Prostate gland (tissue), 2 donors: ENCODE data around the gene CDC42BPB. TPM values are rescaled to one million over a fixed set of nuclear protein-coding genes. Genes with fewer than 3 reads are reported as not detected.

Source experiments
- DNase-seq: peaks from one replicate; pipeline ENCODE4 v3.0.0-alpha.2; 2019; ENCODE audit warnings: low spot score
- H3K27ac ChIP-seq, 2 donors: fragments of 200-600 bp; sonication (generic); 2 replicates each; pipeline ENCODE4 v1.5.1; 2017 to 2019
- H3K27me3 ChIP-seq: fragments of 200-600 bp; sonication (generic); replicated peaks from 2 replicates; pipeline ENCODE4 v1.5.1; 2019; ENCODE audit not compliant: insufficient read depth
- H3K36me3 ChIP-seq, 2 donors: fragments of 200-600 bp; sonication (generic); 1 replicate in 1 of 2; 2 replicates in 1 of 2; pipeline versions ENCODE4 v1.5.1 to v1.8.1; 2017 to 2019
- H3K4me1 ChIP-seq: fragments of 200-600 bp; sonication (generic); replicated peaks from 2 replicates; pipeline ENCODE4 v1.5.1; 2019
- H3K4me3 ChIP-seq, 2 donors: fragments of 200-600 bp; sonication (generic); 2 replicates each; pipeline ENCODE4 v1.5.1; 2017 to 2019
- H3K9me3 ChIP-seq: fragments of 200-600 bp; sonication (generic); 2 replicates; pipeline ENCODE4 v1.5.1; 2017
- POLR2A ChIP-seq: fragments of 450-650 bp; IDR thresholded peaks from one replicate; pipeline ENCODE4 v1.6.1; 2016; ENCODE audit warnings: antibody characterized with exemption, mild to moderate bottlenecking
- POLR2AphosphoS5 ChIP-seq: sonication (generic); formaldehyde crosslinking; IDR thresholded peaks from one replicate; pipeline ENCODE4 v1.6.1; 2017; ENCODE audit warnings: antibody characterized with exemption
- WGBS: methylation state at CpG from one replicate; pipeline ENCODE4 v1.1.5; 2018; 5-methylcytosine and 5-hydroxymethylcytosine counted together
- intact Hi-C: fragments of 100-400 bp; cut with DNase I; formaldehyde crosslinking; loops from one replicate; pipeline ENCODE4 v1.14.2; 2022
- total RNA-seq, 2 donors: library from RNA; depleted of rRNA; stranded (reverse); fragments of >200 nt; gene quantifications; one replicate each; pipeline ENCODE4 v1.1.0, GENCODE V29; 2016
- TF ChIP-seq, protein P1 (sequence below), 4 experiments: fragments of 200-600 bp in 2 of 4; fragments of 450-650 bp in 2 of 4; sonication (generic) in 2 of 4; IDR thresholded peaks; 1 replicate in 3 of 4; 2 replicates in 1 of 4; pipeline ENCODE4 v1.5.1; 2016 to 2019; ENCODE audit warnings: antibody characterized with exemption in 4 of 4, mild to moderate bottlenecking in 2 of 4, moderate library complexity in 2 of 4

CDC42BPB gene
- total RNA-seq, 2 donors from 2014 or later: 78.9 to 172 TPM

DNA sequence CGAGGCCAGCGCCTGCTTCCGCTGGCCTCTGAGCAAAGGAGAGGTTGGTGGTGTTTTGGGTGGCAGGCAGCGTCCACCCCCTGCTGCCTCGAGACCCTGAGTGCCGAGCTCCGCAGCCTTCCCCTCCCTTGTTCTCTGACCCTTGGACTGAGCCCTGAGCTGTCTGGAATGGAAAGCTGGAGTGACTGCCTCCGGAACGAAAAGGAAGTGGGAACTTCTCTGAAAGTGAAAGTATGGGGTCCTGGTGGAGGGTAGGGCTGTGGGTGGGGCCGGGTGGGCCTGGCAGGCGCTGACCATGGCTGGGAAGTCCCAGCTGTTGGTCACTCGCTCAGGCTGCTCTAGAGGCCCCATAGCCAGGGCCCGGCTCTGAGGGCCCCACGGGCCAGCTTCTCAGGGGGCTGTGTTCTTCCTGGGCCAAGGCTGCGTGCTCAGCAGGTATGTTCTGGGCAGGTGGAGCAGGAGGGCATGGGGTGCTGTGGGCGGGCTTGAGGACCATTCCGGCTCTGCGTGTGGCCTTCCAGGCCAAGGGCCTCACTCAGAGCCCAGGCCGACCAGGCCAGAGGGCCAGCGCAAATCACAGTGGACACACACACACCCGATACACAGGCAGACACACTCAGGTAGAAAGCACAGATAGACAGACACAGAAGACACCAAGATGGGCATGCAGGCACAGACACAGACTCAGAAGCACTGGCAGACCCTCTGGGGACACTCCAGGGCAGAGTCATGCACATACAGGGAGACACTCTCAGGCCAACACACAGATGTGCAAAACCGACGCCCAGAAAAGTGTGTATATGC lies 37.3 kb upstream of the CDC42BPB start, which contains the start of gene EXOC3L4:
Gene EXOC3L4 (plus strand): TSS at position 320 of the 804 bp plus-strand sequence. CDS start 5,495 bp downstream, outside the sequence.
- H3K27me3 ChIP-seq: no peaks in the 10 kb centered on the region
- no peak within 1 kb of the TSS for H3K4me3 ChIP-seq
- WGBS: 77% methylated on average over 23 of the region's 23 CpGs
- H3K27ac ChIP-seq: peak within 1 kb of the TSS; percentile 22 to 43
- H3K36me3 ChIP-seq: no peaks in the 10 kb centered on the region
- TF ChIP-seq POLR2A: no peak
- TF ChIP-seq, protein P1, sequence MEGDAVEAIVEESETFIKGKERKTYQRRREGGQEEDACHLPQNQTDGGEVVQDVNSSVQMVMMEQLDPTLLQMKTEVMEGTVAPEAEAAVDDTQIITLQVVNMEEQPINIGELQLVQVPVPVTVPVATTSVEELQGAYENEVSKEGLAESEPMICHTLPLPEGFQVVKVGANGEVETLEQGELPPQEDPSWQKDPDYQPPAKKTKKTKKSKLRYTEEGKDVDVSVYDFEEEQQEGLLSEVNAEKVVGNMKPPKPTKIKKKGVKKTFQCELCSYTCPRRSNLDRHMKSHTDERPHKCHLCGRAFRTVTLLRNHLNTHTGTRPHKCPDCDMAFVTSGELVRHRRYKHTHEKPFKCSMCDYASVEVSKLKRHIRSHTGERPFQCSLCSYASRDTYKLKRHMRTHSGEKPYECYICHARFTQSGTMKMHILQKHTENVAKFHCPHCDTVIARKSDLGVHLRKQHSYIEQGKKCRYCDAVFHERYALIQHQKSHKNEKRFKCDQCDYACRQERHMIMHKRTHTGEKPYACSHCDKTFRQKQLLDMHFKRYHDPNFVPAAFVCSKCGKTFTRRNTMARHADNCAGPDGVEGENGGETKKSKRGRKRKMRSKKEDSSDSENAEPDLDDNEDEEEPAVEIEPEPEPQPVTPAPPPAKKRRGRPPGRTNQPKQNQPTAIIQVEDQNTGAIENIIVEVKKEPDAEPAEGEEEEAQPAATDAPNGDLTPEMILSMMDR (IDR thresholded peaks at IDR 0.05): no peak
- no peak for TF ChIP-seq POLR2AphosphoS5
- DNase-seq: no peak
- no peaks in the 10 kb centered on the region for H3K9me3 ChIP-seq
- no peaks in the 10 kb centered on the region for H3K4me1 ChIP-seq
- intact Hi-C loops: no loop called here

DNA sequence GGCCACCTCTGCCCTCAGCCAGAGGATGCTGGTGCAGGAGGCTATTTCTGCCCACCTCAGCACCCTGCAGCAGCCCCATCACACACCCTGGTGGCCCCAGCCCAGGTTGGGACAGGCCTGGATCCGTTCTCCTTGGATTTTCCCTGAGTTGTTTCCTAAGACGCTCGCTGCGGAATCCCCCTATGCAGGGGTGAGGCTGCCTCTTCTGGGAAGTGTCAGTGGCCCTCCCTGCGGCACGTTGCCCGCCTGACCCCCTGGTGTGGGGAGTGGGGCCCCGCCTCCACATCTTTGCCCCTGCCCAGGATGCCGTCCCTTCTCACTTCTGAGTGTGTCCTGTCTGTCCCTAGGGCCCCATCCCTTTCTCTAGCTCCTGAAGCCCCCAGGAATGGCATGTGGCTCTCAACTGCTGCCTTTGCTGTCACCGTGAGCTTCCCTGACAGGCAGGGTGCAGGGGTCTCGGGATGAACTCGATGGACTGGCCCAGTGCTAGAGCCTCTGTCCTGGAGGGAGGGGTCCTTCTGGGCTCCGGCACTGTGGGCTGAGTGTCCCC lies 36.6 kb upstream of the CDC42BPB start:
- WGBS: 71% methylated on average over 13 of the region's 13 CpGs

DNA sequence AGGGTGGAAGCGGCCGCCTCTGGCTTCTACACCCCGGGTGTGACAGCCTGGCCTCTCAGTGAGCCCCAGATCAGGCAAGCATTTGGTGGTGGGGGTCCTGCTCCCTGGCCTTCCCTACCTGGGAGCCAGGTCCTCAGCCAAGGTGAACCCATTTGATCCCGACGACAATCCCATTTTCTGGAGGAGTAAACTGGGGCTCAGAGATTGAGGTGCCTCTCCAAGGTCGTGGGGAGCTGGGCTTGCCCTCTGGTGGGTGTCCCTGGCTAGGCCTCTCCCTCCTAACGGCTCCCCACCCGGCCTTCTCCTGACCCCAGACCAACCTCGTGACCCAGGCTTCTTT lies 34.5 kb upstream of the CDC42BPB start:
- WGBS: 69% methylated on average over 9 of the region's 9 CpGs

More for the DNA sequence above, 36.6 kb upstream of the CDC42BPB start:
- Histone ChIP-seq H3K27ac (peak overlapping the region; percentile 22 to 43), H3K36me3 (no peaks in the 10 kb centered on the region), H3K4me1 (no peaks in the 10 kb centered on the region), H3K27me3 (no peaks in the 10 kb centered on the region), H3K9me3 (no peaks in the 10 kb centered on the region), H3K4me3 (no peak overlapping the region)
- DNase-seq: no peak
- intact Hi-C loops: no loop called here
- TF ChIP-seq, protein P1 (IDR thresholded peaks at IDR 0.05): no peak
- TF ChIP-seq POLR2AphosphoS5 (no peak), POLR2A (no peak)

DNA sequence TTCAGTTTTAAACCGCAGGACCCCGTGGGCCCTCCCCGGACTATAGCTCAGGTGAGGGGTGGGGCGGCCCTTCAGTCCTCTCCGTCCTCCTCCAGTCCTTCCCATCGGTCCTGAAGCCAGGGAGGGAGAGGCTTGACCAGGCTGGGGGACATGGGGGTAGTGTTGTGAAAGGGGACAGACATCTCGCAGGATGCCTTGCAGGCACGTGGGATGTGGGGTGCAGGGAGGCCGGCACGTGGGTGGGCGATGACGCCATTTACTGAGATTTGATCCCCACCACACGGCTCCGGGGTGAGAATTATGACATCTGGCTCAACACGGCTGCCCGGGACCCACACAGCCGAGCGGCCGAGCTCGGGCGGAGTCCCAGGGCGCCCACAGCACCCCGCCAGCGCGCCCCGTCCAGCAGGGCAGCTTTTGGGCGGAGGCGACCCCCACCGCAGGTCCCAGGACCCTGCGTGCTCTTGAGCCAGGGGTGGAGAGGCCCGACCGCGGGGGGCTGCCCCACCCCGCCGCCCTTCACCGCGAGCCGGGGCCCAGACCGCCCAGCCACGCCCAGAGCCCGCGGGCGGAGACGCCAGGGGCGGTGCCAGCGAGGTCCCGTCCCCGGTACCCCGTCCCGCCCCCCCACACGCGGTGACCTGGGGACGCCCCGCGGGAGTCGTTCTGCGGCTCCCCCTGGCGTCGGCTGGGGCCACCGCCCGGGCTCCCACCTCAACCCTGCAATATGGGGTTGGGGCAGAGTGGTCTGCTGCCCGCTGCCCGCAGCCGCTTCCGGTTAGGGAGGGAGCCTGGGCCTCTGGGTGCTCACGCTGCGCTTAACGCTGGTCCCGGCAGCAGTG lies 33.9 kb upstream of the CDC42BPB start:
- 11% methylated on average over 34 of the region's 69 CpGs for WGBS
- H3K4me3 ChIP-seq: peak overlapping the region; percentile 34 to 41
- intact Hi-C loops: no loop called here
- DNase-seq: peak; percentile 42
- no peaks in the 10 kb centered on the region for H3K27me3 ChIP-seq
- TF ChIP-seq POLR2A (no peak), POLR2AphosphoS5 (no peak)
- TF ChIP-seq, protein P1 (IDR thresholded peaks at IDR 0.05): peak in 3 of 4 experiments; percentile 23 to 65 (median 39)
- no peaks in the 10 kb centered on the region for H3K36me3 ChIP-seq
- no peaks in the 10 kb centered on the region for H3K9me3 ChIP-seq
- H3K4me1 ChIP-seq: no peaks in the 10 kb centered on the region
- H3K27ac ChIP-seq: peak overlapping the region in 1 of 2 donors; percentile 25

More for the DNA sequence above, 34.5 kb upstream of the CDC42BPB start:
- TF ChIP-seq POLR2A (no peak), POLR2AphosphoS5 (no peak)
- TF ChIP-seq, protein P1 (IDR thresholded peaks at IDR 0.05): no peak
- Histone ChIP-seq H3K36me3 (no peaks in the 10 kb centered on the region), H3K27me3 (no peaks in the 10 kb centered on the region), H3K9me3 (no peaks in the 10 kb centered on the region), H3K4me3 (peak overlapping the region; percentile 34 to 41), H3K27ac (peak overlapping the region in 1 of 2 donors; percentile 25), H3K4me1 (no peaks in the 10 kb centered on the region)
- intact Hi-C loops: no loop called here
- DNase-seq: no peak
